Naive B cell (primary cell): ENCODE measurements around the gene CCSER1. TPM values are rescaled to one million over a fixed set of nuclear protein-coding genes. Genes with fewer than 3 reads are reported as not detected.
"Not testable (repeated sequence)": the region's sequence is repeated elsewhere in the genome, so short reads cannot be mapped to it uniquely, and the experiment has no call there.

ENCODE experiments used
- ATAC-seq, 2 donors: fragments of 150-1000 bp; cut with Tn5 transposase; 2 replicates each; pipeline ENCODE4 v1.10.0; 2021; ENCODE audit warnings: low read depth in 2 of 2, mild to moderate bottlenecking in 2 of 2, moderate library complexity in 2 of 2
- DNase-seq: peaks from one replicate; pipeline ENCODE4 v3.0.0; 2022
- H3K27ac Mint-ChIP-seq, 6 donors: one replicate each; pipeline ENCODE4 v1.8.0; 2020 to 2022; ENCODE audit warnings: mild to moderate bottlenecking in 6 of 6, mixed read lengths in 6 of 6, moderate library complexity in 5 of 6, inconsistent platforms in 2 of 6
- H3K27me3 Mint-ChIP-seq, 3 donors: one replicate each; pipeline ENCODE4 v1.8.0; 2021 to 2022; ENCODE audit warnings: mixed read lengths in 3 of 3, mild to moderate bottlenecking in 1 of 3
- H3K36me3 Mint-ChIP-seq, 2 donors: one replicate each; pipeline ENCODE4 v1.8.0; 2020 to 2022; ENCODE audit warnings: mixed read lengths in 2 of 2, inconsistent platforms in 1 of 2, mild to moderate bottlenecking in 1 of 2
- H3K4me1 Mint-ChIP-seq, 3 donors: one replicate each; pipeline ENCODE4 v1.8.0; 2020 to 2022; ENCODE audit warnings: mixed read lengths in 3 of 3, inconsistent platforms in 1 of 3, mild to moderate bottlenecking in 1 of 3, moderate library complexity in 1 of 3
- H3K4me3 Mint-ChIP-seq, 8 donors: one replicate each; pipeline ENCODE4 v1.8.0; 2020 to 2022; ENCODE audit warnings: mild to moderate bottlenecking in 8 of 8, mixed read lengths in 8 of 8, moderate library complexity in 8 of 8, inconsistent platforms in 2 of 8
- H3K9me3 Mint-ChIP-seq, 7 donors: one replicate each; pipeline ENCODE4 v1.8.0; 2020 to 2022; ENCODE audit warnings: mixed read lengths in 7 of 7, mild to moderate bottlenecking in 5 of 7, inconsistent platforms in 2 of 7, moderate library complexity in 1 of 7
- polyA plus RNA-seq, 6 donors: library from polyadenylated mRNA; unstranded; fragments of 300-500 nt; fragmentation: Illumina TruSeq; gene quantifications; one replicate each; pipeline ENCODE4 v1.2.3, GENCODE V29; 2021; ENCODE audit warnings: low read depth in 6 of 6

Gene CCSER1
- polyA plus RNA-seq, 6 donors from 2014 or later, result 4.4 to 16.4 (median 14.9) TPM; not detected in 1

- Mint-ChIP-seq H3K4me3 (no peak overlapping the region), H3K27ac (no peak overlapping the region), H3K36me3 (peaks cover 0 to 6% of the 10 kb centered on the region in 2 donors), H3K9me3 (peaks cover 0 to 2% (median 0%) of the 10 kb centered on the region in 7 donors), H3K27me3 (no peaks in the 10 kb centered on the region), H3K4me1 (no peaks in the 10 kb centered on the region)
- ATAC-seq (no peak), DNase-seq (no peak)
Measured at GRCh38 chr4:90766837-90767236, 639.6 kb downstream of the CCSER1 start.

GRCh38 chr4:90769251-90769650 lies 642.1 kb downstream of the CCSER1 start:
- Mint-ChIP-seq H3K27ac (no peak overlapping the region), H3K4me1 (no peaks in the 10 kb centered on the region), H3K9me3 (no peaks in the 10 kb centered on the region), H3K4me3 (no peak overlapping the region), H3K36me3 (peaks cover 0 to 6% of the 10 kb centered on the region in 2 donors), H3K27me3 (no peaks in the 10 kb centered on the region)
- DNase-seq (no peak), ATAC-seq (no peak)

DNA sequence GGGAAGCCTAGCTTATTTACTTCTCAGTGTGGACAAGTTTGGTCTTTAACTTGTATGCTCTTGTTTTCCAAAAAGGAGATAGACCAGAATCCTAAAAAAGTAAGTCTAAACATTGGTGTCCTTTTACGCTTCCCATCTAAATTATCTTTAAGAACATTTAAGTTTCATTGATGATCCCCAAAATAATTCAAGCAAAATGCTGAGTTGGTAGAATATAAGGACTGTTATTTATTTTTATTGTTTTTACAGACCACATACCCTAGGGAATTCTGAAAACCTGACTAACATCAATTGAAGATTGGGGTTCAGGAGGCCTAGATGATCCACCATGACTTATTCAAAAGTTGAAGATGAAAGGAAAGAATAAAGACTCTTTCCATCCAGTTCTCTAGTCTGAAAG lies 653.0 kb downstream of the CCSER1 start:
- Mint-ChIP-seq H3K4me1 (no peaks in the 10 kb centered on the region), H3K36me3 (peaks cover 0 to 25% of the 10 kb centered on the region in 2 donors), H3K27me3 (no peaks in the 10 kb centered on the region), H3K27ac (no peak overlapping the region), H3K4me3 (no peak overlapping the region), H3K9me3 (peaks cover 0 to 4% (median 0%) of the 10 kb centered on the region in 7 donors)
- DNase-seq (no peak), ATAC-seq (no peak)

- Mint-ChIP-seq H3K36me3 (peaks cover 5 to 26% of the 10 kb centered on the region in 2 donors), H3K9me3 (peaks cover 0 to 12% (median 5%) of the 10 kb centered on the region in 7 donors), H3K27ac (no peak overlapping the region), H3K4me1 (no peaks in the 10 kb centered on the region), H3K27me3 (no peaks in the 10 kb centered on the region), H3K4me3 (no peak overlapping the region)
- ATAC-seq (no peak), DNase-seq (no peak)
Measured at GRCh38 chr4:90786602-90787001, 659.4 kb downstream of the CCSER1 start.

- no peak for DNase-seq
- Mint-ChIP-seq H3K27ac (no peak overlapping the region), H3K36me3 (peaks cover 5 to 37% of the 10 kb centered on the region in 2 donors), H3K4me1 (no peaks in the 10 kb centered on the region), H3K27me3 (no peaks in the 10 kb centered on the region), H3K9me3 (peaks cover 9 to 31% (median 22%) of the 10 kb centered on the region in 7 donors), H3K4me3 (no peak overlapping the region)
- no peak for ATAC-seq
Measured at GRCh38 chr4:90792696-90793095, 665.5 kb downstream of the CCSER1 start.

DNA sequence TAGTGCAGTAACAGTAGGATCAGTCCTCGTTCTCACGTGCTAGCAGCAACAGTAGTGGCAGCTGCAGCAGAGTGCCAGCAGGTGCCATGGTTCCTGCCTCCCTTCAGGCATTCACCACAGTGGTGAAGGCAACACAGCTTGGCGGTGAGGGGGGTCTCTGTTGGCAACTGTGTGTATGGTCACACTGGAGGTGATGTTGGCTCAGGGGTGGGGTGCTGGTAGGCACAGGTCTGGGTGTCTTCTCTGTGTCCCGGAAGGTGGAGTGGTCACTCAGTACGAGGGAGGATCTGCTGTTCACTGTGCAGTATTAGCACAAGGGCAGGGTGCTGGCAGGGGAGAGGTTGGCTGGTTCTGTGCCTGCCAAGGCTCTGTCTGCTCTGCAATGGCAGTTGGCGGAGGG lies 671.8 kb downstream of the CCSER1 start:
- Mint-ChIP-seq H3K4me3 (peak overlapping the region in 1 of 8 donors; percentile 15), H3K4me1 (no peaks in the 10 kb centered on the region), H3K36me3 (peaks cover 0 to 27% of the 10 kb centered on the region in 2 donors), H3K9me3 (peaks cover 7 to 41% (median 30%) of the 10 kb centered on the region in 7 donors), H3K27ac (no peak overlapping the region), H3K27me3 (no peaks in the 10 kb centered on the region)
- ATAC-seq, result no peak
- DNase-seq, result no peak

DNA sequence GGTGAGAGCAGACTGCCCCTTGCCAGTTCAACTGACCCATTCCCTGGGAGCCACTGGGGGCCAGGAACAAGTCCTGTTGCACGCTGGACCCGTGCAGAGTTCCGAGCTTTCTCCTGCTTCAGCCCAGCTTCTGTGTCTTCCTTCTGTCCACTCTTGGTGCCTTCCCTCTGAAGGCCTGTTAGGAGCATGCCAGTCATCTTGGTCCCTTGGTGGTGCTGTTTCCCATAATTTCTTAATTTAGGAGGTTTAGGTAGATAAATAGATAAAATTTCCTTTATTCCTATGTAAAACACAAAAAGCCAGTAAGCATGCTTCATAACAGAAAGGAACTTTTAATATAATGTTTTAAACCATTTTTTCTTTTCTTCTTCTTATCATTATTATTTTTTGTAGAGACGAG lies 672.7 kb downstream of the CCSER1 start:
- no peaks in the 10 kb centered on the region for H3K27me3 Mint-ChIP-seq
- ATAC-seq, result no peak

DNA sequence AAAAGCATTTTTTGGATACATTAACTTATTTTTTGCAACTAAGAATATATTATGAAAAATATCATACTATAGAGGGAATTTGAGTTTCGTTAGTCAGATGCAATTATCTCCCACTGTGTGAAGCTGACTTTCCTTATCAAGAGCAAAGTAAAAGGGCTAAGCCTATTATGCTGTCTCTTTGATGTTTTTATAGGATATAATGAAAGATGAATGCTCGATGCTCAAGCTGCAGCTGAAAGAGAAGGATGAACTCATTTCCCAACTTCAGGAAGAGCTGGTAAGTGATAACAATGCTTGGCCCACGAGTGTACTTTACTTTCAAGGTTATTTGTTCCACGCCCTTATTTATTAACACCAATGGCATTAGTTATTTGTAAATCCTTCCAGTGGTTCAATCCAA lies 688.4 kb downstream of the CCSER1 start:
- Mint-ChIP-seq H3K4me3 (no peak overlapping the region), H3K36me3 (peaks cover 35 to 37% of the 10 kb centered on the region in 2 donors), H3K27me3 (no peaks in the 10 kb centered on the region), H3K9me3 (peaks cover 8 to 34% (median 22%) of the 10 kb centered on the region in 7 donors), H3K27ac (no peak overlapping the region), H3K4me1 (no peaks in the 10 kb centered on the region)
- ATAC-seq (no peak), DNase-seq (no peak)

More for the DNA sequence above, 672.7 kb downstream of the CCSER1 start:
- DNase-seq, result no peak
- Mint-ChIP-seq H3K4me1 (no peaks in the 10 kb centered on the region), H3K36me3 (peaks cover 0 to 27% of the 10 kb centered on the region in 2 donors), H3K4me3 (no peak overlapping the region), H3K9me3 (peaks cover 7 to 43% (median 30%) of the 10 kb centered on the region in 7 donors), H3K27ac (no peak overlapping the region)

DNA sequence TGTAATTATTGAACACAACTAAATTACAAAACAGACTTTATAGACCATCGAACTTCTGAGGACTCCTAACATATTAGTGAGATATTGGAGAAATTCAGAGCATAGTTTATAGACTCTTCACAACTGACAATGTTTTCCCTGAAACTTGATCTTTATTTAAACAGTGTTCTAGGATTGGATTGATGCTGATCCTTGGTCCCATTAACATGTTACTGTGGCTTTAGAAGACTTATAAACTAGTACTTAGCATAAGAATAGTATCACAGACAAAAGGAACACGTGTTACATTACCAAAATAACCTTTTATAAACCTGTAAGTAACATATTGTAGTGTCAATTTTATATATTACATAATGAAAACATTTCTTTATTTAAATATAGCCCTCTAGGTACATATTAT lies 689.6 kb downstream of the CCSER1 start:
- ATAC-seq (no peak), DNase-seq (no peak)
- peaks cover 8 to 24% (median 16%) of the 10 kb centered on the region in 7 donors for H3K9me3 Mint-ChIP-seq
- no peaks in the 10 kb centered on the region for H3K27me3 Mint-ChIP-seq
- H3K27ac Mint-ChIP-seq, result no peak overlapping the region
- no peak overlapping the region for H3K4me3 Mint-ChIP-seq
- H3K4me1 Mint-ChIP-seq, result no peaks in the 10 kb centered on the region
- peaks cover 30 to 35% of the 10 kb centered on the region in 2 donors for H3K36me3 Mint-ChIP-seq

DNA sequence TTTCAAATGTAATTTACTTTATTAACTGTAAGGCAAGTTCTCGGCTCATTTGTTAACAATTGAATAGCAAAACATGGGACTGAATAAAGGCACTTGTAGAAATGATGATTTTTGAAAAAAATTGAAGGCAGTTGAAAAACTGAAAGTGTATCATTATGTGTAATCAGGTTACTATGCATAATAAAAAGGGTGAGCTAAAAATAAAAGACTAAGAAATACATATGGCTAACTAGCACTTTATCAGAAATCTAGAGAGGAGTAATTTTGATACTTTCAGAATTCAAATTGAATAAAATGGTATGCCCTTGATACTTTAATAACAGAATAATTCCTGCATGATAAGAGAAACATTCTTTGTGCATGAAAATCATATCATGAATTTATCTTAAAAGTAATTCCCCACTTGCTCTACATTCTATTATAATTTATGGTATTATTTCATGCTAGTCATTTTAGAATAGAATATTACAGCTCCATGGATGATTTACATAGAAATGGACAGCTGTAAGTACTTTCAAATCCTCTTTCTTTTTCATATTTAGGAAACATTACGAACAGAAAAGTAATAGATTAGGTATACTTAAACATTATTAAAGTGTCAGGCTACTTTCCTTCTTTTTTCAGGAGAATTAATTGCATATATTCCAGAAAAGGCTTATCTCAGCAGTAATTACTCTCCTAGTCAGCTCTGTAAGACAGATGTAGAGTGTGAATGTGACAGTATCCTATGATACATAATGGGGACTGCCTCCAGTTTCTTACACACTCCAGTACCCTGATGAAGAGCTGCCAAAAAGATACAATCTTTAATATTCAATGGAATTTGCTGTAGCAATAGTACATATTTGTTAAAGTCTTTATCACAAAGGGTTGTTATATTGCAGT lies 697.3 kb downstream of the CCSER1 start:
- peaks cover 0 to 1% (median 0%) of the 10 kb centered on the region in 7 donors for H3K9me3 Mint-ChIP-seq
- no peak overlapping the region for H3K27ac Mint-ChIP-seq
- DNase-seq (no peak), ATAC-seq (no peak)
- H3K27me3 Mint-ChIP-seq, result no peaks in the 10 kb centered on the region
- no peaks in the 10 kb centered on the region for H3K4me1 Mint-ChIP-seq
- no peak overlapping the region for H3K4me3 Mint-ChIP-seq
- no peaks in the 10 kb centered on the region for H3K36me3 Mint-ChIP-seq

DNA sequence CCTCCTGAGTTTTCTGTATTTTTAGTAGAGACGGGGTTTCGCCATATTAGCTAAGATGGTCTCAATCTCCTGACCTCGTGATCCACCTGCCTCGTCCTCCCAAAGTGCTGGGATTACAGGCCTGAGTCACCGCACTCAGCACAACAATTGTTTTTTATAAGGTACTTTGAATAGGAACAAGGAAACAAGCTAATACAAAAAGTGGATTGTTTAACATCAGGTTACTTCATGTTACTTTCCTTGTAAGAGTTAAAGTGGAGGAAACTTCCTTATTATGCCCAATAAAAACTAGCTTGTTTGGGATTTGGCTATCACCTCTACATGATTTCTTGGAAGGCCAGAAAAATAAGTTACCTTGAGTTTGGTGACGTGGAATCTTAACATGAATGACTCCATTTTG lies 698.7 kb downstream of the CCSER1 start:
- ATAC-seq (no peak), DNase-seq (no peak)
- no peaks in the 10 kb centered on the region for H3K4me1 Mint-ChIP-seq
- no peaks in the 10 kb centered on the region for H3K27me3 Mint-ChIP-seq
- no peaks in the 10 kb centered on the region for H3K36me3 Mint-ChIP-seq
- peaks cover 0 to 1% (median 0%) of the 10 kb centered on the region in 7 donors for H3K9me3 Mint-ChIP-seq
- H3K27ac Mint-ChIP-seq, result no peak overlapping the region
- H3K4me3 Mint-ChIP-seq, result no peak overlapping the region

GRCh38 chr4:90833706-90834105 lies 706.5 kb downstream of the CCSER1 start:
- no peaks in the 10 kb centered on the region for H3K27me3 Mint-ChIP-seq
- H3K36me3 Mint-ChIP-seq, result no peaks in the 10 kb centered on the region

DNA sequence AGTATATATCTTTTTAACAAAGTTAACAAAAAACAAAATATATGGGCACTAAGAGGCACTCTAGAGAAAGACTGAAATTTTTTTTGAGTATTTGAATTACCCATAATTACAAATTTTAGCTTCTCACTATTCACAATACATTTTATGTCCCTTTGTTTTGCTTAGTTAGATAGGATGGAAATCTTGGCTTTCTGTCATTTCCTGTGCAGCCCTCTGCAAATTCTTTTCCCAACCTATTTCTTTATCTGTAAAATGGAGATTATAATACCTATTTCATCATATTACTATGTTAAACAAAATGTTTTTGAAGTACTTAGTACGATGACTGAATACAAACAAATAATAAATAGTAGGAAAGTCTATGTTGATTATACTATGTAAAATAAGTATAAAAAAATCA lies 710.0 kb downstream of the CCSER1 start:
- no peak overlapping the region for H3K27ac Mint-ChIP-seq
- no peaks in the 10 kb centered on the region for H3K9me3 Mint-ChIP-seq
- H3K27me3 Mint-ChIP-seq, result no peaks in the 10 kb centered on the region
- peaks cover 0 to 4% of the 10 kb centered on the region in 2 donors for H3K36me3 Mint-ChIP-seq
- H3K4me1 Mint-ChIP-seq, result no peaks in the 10 kb centered on the region
- DNase-seq (no peak), ATAC-seq (no peak)
- H3K4me3 Mint-ChIP-seq, result no peak overlapping the region

More at GRCh38 chr4:90833706-90834105, 706.5 kb downstream of the CCSER1 start:
- H3K4me3 Mint-ChIP-seq, result peak overlapping the region in 1 of 8 donors; percentile 36
- peak overlapping the region in 1 of 6 donors; percentile 32 for H3K27ac Mint-ChIP-seq
- no peak for ATAC-seq
- H3K4me1 Mint-ChIP-seq, result no peaks in the 10 kb centered on the region
- no peaks in the 10 kb centered on the region for H3K9me3 Mint-ChIP-seq
- DNase-seq, result no peak

GRCh38 chr4:90838859-90839258 lies 711.7 kb downstream of the CCSER1 start:
- not testable (repeated sequence) for H3K27me3 Mint-ChIP-seq, H3K36me3 Mint-ChIP-seq, ATAC-seq, H3K27ac Mint-ChIP-seq, H3K9me3 Mint-ChIP-seq, DNase-seq, H3K4me3 Mint-ChIP-seq, H3K4me1 Mint-ChIP-seq
